ENCODE data around the gene WNT9B.

Gene WNT9B

DNA sequence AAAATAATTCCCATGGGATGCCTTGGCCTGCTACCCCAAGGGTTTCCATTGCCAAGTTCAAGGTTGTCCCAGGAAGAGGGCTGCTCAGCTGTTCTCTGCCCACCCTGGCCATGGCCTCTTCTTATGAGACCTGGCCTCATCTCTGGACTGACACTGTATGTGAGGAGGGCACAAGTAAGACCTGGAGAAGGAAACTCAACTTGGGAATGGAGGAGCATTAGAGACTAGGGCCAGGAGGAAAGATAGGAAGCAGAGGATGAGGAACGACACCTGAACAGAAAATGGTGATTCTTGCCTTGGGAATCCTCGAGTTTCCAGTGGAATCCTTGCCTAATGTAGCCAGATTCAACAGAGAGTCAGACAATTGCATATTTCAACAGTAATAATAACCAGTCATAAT, 47.0 kb downstream of the WNT9B start:
- Histone ChIP-seq H3K4me3 (replicated peaks; ENCODE audit: insufficient read depth, low read length) (no peak overlapping the region), H3K27ac (replicated peaks) (no peak overlapping the region), H3K27me3 (ENCODE audit: insufficient read depth, poor library complexity, severe bottlenecking) (peaks cover 2% of the 10 kb centered on the region)
- TF ChIP-seq REST (IDR thresholded peaks at IDR 0.05; ENCODE audit: insufficient replicate concordance, low read depth) (no peak), SPI1 (IDR thresholded peaks at IDR 0.05; ENCODE audit: borderline replicate concordance, low read depth) (no peak), GABPA (IDR thresholded peaks at IDR 0.05; ENCODE audit: low read depth) (no peak), POLR2AphosphoS5 (IDR thresholded peaks at IDR 0.05; ENCODE audit: low read depth) (no peak)
- TF ChIP-seq, protein P1, sequence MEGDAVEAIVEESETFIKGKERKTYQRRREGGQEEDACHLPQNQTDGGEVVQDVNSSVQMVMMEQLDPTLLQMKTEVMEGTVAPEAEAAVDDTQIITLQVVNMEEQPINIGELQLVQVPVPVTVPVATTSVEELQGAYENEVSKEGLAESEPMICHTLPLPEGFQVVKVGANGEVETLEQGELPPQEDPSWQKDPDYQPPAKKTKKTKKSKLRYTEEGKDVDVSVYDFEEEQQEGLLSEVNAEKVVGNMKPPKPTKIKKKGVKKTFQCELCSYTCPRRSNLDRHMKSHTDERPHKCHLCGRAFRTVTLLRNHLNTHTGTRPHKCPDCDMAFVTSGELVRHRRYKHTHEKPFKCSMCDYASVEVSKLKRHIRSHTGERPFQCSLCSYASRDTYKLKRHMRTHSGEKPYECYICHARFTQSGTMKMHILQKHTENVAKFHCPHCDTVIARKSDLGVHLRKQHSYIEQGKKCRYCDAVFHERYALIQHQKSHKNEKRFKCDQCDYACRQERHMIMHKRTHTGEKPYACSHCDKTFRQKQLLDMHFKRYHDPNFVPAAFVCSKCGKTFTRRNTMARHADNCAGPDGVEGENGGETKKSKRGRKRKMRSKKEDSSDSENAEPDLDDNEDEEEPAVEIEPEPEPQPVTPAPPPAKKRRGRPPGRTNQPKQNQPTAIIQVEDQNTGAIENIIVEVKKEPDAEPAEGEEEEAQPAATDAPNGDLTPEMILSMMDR (IDR thresholded peaks at IDR 0.05; ENCODE audit: insufficient read depth, low read length), result no peak
- no peak for DNase-seq (ENCODE audit: low read depth in 1 of 2, low spot score in 1 of 2)

DNA sequence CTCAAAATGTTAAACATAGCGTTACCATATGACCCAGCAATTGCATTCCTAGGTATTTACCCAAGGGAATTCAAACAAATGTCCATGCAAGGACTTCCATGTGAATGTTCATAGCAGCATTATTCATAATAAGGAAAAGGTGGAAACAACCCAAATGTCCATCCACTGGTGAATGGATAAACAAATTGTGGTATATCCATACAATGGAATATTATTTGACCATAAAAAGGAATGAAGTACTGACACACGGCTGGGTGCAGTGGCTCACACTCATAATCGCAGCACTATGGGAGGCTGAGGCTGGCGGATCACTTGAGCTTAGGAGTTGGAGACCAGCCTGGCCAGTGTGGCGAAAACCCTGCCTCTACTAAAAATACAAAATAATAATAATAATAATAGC, 47.5 kb downstream of the WNT9B start:
- TF ChIP-seq GABPA (IDR thresholded peaks at IDR 0.05; ENCODE audit: low read depth), result no peak
- no peak for TF ChIP-seq POLR2AphosphoS5 (IDR thresholded peaks at IDR 0.05; ENCODE audit: low read depth)
- TF ChIP-seq REST (IDR thresholded peaks at IDR 0.05; ENCODE audit: insufficient replicate concordance, low read depth), result no peak
- TF ChIP-seq SPI1 (IDR thresholded peaks at IDR 0.05; ENCODE audit: borderline replicate concordance, low read depth), result no peak
- TF ChIP-seq, protein P1 (IDR thresholded peaks at IDR 0.05; ENCODE audit: insufficient read depth, low read length), result no peak
- DNase-seq (ENCODE audit: low read depth in 1 of 2, low spot score in 1 of 2), result no peak
- no peaks in the 10 kb centered on the region for H3K27me3 ChIP-seq (ENCODE audit: insufficient read depth, poor library complexity, severe bottlenecking)
- H3K4me3 ChIP-seq (replicated peaks; ENCODE audit: insufficient read depth, low read length), result no peak overlapping the region
- H3K27ac ChIP-seq (replicated peaks), result no peak overlapping the region

DNA sequence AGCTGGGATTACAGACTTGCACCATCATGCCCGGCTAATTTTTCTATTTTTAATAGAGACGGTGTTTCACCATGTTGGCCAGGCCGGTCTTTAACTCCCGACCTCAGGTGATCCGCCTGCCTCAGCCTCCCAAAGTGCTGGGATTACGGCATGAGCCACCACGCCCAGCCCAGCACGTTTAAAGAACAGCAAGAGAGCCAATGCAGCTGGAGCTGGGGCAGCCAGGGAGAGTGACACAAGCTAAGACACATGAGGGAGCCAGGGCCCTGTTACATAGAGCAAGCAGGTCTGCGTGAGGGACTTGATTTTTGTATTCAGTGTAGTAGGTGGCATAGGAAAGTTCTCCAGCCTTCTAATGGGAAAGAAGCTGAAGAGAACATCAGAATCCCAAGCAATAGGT, 49.9 kb downstream of the WNT9B start:
- H3K4me3 ChIP-seq (replicated peaks; ENCODE audit: insufficient read depth, low read length), result no peak overlapping the region
- no peak overlapping the region for H3K27ac ChIP-seq (replicated peaks)
- TF ChIP-seq SPI1 (IDR thresholded peaks at IDR 0.05; ENCODE audit: borderline replicate concordance, low read depth), result no peak
- TF ChIP-seq GABPA (IDR thresholded peaks at IDR 0.05; ENCODE audit: low read depth), result no peak
- TF ChIP-seq, protein P1 (IDR thresholded peaks at IDR 0.05; ENCODE audit: insufficient read depth, low read length), result no peak
- TF ChIP-seq REST (IDR thresholded peaks at IDR 0.05; ENCODE audit: insufficient replicate concordance, low read depth), result no peak
- no peak for TF ChIP-seq POLR2AphosphoS5 (IDR thresholded peaks at IDR 0.05; ENCODE audit: low read depth)
- no peak for DNase-seq (ENCODE audit: low read depth in 1 of 2, low spot score in 1 of 2)
- no peaks in the 10 kb centered on the region for H3K27me3 ChIP-seq (ENCODE audit: insufficient read depth, poor library complexity, severe bottlenecking)

All from HL-60 (cell line).